ENCODE results near the gene CIAO2A. TPM values are rescaled to one million over a fixed set of nuclear protein-coding genes. Genes with fewer than 3 reads are reported as not detected.
"Not testable (repeated sequence)": the region's sequence is repeated elsewhere in the genome, so short reads cannot be mapped to it uniquely, and the experiment has no call there.

CIAO2A gene
- total RNA-seq, 2 experiments from 2014 or later = 78.1 to 78.8 TPM

- POLR2A ChIA-PET = no interaction called here
Observed at GRCh38 chr15:64117759-64118487, 24.3 kb upstream of the CIAO2A start.

DNA sequence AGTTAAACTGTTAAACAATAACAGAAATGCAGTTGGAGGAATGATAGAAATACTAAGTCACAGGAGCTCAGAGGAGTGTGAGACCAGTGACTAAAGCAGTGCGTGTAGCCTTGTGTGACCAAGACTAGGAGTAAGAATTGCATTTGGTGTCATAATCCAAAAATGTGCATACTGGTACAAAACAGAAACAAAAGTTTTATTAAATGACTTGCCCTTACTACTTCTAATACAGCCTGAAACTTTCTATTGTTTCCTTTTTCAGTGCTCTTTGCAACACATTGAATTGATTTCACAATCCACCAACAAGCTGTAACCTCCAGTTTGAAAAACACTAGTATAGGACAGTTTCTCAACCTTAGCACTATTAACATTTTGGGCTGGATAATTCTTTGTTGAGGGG, 19.3 kb upstream of the CIAO2A start:
- ChIA-PET CTCF (no interaction called here), POLR2A (interaction anchor here (0.5 to 1.4 kb wide), 2 partner anchors 19 to 779 kb away, joined by 3 to 5 read pairs; partner anchors contain the start of gene CIAO2A)

More at GRCh38 chr15:64117759-64118487, 24.3 kb upstream of the CIAO2A start:
- CTCF ChIA-PET = no interaction called here

DNA sequence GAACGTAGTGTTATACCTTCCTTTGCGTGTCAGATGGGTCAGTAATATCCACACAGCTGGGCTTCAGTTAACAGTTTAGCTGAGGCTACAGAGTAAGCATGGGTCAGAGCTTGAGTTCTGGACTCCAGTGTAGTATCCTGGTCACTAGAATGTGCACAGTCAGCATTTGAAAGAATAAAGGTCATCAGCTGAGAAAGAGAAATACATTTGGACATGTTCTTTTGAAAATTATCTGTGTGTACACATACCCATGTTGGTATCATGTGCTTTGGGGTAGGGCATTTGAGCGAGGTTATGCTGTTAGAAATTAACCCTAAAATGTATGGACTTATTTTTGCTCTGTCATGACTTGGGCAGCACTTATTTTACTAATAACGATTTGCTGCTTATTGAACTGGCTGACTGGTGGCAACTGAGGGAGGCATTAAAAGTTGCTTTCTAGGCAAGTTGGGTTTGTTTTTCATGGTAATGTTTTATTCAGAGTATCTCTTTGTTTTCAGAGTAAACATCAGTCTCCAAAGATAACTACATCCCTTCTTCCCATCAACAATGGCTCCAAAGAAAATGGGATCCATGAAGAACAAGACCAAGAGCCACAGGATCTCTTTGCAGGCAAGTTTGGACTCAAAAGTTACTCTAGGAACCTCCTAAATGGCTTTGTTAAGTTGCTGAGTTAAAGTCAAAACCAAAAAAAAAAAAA, 18.6 kb upstream of the CIAO2A start:
- ChIA-PET CTCF (interaction anchor here (0.8 kb wide), 1 partner anchor 50 kb away, joined by 3 read pairs; the partner anchor contains the start of gene PPIB), POLR2A (interaction anchor here (1.4 kb wide), 1 partner anchor 19 kb away, joined by 5 read pairs; the partner anchor contains the start of gene CIAO2A)

- ChIA-PET CTCF (interaction anchor here (0.8 kb wide), 1 partner anchor 51 kb away, joined by 3 read pairs; the partner anchor contains the start of gene PPIB), POLR2A (no interaction called here)
Observed at GRCh38 chr15:64111679-64112050, 18.0 kb upstream of the CIAO2A start.

DNA sequence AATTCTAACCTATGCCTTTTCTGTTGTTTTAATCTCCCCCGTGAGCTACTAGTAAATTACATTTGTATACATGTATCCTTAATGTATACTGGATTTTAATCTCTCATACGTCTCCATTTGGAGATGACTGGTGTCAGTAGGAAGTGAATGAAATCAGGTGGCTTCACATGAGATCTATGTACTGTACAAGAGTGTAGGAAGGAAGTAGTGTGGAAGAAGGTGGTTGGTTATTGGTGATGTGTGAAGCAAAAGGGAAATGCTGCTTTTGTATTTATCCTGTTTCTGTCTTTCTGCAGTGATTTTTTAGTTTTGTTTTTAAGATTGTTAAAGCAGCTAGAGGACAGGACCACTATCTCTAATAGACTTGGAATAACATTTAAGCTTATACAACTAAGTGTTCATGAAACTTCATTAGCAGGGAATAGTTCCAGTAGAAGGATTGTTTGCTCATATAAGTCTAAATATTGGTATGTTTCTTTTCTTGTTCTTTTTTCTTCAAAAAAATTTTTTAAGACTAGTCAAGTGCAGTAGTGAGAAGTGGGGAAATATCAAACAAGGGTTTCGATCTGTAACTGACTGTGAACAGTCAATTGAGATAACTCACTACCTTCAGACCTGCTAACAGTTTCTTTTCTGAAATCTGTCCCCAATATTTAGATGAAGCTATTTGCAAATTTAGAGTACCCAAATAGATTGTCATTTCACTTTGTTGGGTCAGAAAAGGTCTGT, 17.5 kb upstream of the CIAO2A start:
- ChIA-PET CTCF (interaction anchor here (0.6 to 0.8 kb wide), 3 partner anchors 9 to 177 kb away, joined by 3 to 4 read pairs (median 3); partner anchors contain the start of gene PPIB), POLR2A (no interaction called here)

DNA sequence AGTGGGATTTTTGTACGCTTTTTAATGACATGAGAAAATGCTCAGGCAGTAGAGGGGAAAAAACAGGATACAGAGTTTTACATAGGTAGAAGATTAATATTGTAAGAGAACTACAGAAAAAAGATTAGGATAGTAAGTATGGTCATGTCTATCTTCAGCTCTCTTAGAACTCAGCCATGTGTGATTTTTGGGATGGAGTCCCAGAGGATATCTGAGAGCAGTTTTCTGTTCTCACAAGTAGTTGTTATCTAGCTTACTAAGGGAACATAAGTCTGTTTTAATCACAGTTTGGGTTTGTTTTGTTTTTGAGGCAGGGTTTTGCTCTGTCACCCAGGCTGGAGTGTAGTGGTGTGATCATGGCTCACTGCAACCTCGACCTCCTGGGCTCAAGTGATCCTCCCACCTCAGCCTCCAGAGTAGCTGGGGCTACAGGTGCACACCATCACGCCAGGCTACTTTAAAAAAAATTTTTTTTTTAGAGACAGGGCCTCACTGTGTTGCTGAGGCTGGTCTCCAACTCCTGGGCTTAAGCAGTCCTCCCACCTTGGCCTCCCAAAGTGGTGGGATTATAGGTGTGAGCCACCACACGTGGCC, 16.6 kb upstream of the CIAO2A start:
- POLR2A ChIA-PET = not testable (repeated sequence)
- CTCF ChIA-PET = interaction anchor here (0.6 kb wide), 1 partner anchor 176 kb away, joined by 3 read pairs; no protein-coding TSS in a partner anchor

GRCh38 chr15:64107337-64107736, 13.7 kb upstream of the CIAO2A start:
- POLR2A ChIA-PET = no interaction called here
- CTCF ChIA-PET = no interaction called here

DNA sequence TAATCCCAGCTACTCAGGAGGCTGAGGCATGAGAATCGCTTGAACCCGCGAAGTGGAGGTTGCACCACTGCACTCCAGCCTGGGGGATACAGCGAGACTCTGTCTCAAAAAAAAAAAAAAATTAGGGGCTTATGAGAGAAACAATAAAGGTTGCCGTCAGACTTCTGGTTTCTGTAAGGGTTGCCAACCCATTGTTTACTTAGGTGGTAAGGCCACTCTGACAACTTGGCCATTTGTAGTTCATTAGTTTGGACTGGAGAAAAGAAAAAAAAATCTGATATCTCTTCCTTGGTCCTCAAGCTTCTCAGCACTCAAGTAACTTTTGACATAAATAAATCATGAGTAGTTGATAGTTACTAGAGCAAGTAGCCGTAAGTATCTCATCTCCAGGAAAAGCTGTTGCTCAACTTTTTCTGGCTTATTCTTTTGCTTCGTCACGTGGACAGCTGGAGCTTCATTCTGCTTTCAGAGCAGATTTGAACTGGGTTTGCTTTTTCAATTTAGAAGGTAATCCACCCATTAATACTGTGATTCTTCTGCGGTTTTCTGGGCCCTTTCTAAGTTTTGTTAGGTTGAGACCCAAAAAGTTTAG, 11.6 kb upstream of the CIAO2A start:
- CTCF ChIA-PET = interaction anchor here (0.6 to 0.9 kb wide), 2 partner anchors 11 to 344 kb away, joined by 3 read pairs; partner anchors contain the start of gene CIAO2A
- POLR2A ChIA-PET = no interaction called here

DNA sequence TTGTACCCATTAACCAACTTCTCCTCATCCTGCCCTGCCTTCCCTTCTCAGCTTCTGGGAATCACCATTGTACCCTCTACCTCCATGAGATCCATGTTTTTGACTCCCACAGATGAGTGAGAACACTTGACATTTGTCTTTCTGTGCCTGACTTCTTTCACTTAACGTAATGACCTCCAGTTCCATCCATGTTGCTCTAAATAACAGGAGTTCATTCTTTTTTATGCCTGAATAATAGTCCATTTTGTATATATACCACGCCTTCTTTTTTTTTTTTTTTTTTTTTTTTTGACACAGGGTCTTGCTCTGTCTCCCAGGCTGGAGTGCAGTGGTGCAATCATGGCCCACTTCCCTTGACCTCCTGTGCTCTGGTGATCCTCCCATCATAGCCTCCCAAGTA, 8.9 kb upstream of the CIAO2A start:
- POLR2A ChIA-PET = no interaction called here
- CTCF ChIA-PET = interaction anchor here (0.7 kb wide), 1 partner anchor 8 kb away, joined by 4 read pairs; no protein-coding TSS in a partner anchor

DNA sequence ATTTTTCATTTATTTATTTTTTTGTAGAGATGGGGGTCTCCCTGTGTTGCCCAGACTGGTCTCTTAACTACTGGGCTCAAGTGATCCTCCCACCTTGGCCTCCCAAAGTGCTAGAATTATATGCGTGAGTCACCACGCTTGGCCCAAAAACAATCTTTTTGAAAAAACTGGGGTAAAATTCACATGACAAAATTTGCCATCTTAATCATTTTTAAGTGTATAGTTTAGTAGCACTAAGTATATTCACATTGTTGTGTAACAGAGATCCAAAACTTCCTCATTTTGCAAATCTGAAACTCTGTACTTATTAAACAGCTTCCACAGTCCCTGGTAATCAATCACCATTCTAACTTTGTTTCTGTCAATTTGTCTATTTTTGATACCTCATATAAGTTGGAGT, 7.3 kb upstream of the CIAO2A start:
- CTCF ChIA-PET = no interaction called here

GRCh38 chr15:64099379-64099778, 5.7 kb upstream of the CIAO2A start:
- POLR2A ChIA-PET = no interaction called here

More for the DNA sequence above, 7.3 kb upstream of the CIAO2A start:
- POLR2A ChIA-PET = no interaction called here

DNA sequence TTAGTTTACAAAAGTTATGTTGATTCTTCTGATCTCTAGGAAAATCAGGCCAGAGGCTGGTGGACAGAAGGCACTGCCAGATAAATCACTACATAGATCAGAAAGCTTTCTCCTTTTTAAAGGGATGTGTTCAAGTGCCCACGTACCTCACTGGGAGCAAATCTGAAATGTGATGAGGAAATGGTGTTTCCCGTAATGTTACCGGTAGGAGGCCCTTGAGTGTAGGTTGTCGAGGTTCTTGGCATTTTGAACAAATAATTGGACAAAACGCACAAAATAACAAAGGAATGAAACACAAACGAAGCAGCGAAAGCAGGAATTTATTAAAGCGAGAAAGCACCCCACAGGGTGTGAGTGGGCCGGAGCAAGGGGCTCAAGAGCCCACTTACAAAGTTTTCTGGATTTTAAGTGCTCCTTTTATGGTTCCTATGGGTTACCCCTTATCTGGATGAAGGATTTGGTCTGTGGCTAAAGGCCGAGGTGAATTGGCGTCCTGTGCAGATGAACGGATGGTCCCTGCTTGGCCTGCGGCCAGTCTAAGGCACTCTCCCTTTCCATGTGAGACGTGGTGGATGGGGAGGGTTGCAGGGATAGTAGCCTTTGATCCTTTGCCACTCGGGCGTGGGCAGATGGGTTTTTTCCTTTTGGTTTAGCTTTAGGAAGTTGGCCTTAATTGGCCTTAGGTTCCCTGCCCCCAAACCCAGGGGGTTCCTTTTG, 3.2 kb upstream of the CIAO2A start:
- ChIA-PET CTCF (no interaction called here), POLR2A (interaction anchor here (0.5 to 0.7 kb wide), 2 partner anchors 11 to 53 kb away, joined by 4 read pairs; no protein-coding TSS in a partner anchor)

More at GRCh38 chr15:64099379-64099778, 5.7 kb upstream of the CIAO2A start:
- CTCF ChIA-PET = interaction anchor here (0.6 to 1.1 kb wide), 2 partner anchors 54 to 151 kb away, joined by 3 read pairs; no protein-coding TSS in a partner anchor

DNA sequence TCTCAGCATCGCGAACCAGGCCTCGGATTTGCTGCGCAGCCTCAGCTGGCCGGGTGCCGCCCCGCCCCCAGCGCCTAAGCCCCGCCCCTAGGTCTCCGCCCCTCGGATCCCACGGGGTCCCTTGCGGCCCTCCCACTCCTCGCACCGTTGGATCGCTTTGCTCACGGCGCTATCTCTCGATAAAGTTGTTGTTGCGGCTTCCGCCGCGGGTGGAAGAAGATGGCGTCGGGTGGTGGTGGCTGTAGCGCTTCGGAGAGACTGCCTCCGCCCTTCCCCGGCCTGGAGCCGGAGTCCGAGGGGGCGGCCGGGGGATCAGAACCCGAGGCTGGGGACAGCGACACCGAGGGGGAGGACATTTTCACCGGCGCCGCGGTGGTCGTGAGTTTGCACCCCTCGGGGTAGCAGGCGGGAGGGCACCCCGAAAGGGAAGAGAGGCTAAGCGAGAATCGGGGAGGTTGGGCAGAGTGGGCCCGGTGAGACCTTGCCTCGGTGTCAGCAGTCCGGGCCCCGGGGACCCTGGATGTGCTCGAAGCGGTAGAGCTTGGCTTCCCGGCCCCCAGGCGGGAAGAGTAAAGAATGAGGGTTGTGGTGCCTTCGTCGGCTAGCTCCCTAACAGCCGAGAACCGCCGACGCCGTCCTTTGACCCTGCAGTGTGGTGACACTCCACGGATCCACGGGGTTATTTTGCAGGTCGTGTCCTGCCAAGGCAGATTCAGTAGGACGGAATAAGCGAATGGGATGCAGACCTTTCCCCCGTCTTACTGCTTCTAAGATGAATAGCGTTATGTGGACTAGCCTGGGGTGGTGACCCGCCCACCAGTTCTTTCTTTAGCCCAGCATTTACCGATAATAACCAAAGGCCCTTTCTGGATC, 2.4 kb upstream of the CIAO2A start, which contains the start of gene SNX1:
SNX1 (plus strand) TSS at position 188 of the 873 bp plus-strand sequence; CDS start at position 220, 32 bp downstream.
- CTCF ChIA-PET = interaction anchor here (1.3 kb wide), 1 partner anchor 57 kb away, joined by 3 read pairs; no protein-coding TSS in a partner anchor
- POLR2A ChIA-PET = interaction anchor here (0.5 to 0.7 kb wide), 2 partner anchors 10 to 54 kb away, joined by 4 read pairs; no protein-coding TSS in a partner anchor

DNA sequence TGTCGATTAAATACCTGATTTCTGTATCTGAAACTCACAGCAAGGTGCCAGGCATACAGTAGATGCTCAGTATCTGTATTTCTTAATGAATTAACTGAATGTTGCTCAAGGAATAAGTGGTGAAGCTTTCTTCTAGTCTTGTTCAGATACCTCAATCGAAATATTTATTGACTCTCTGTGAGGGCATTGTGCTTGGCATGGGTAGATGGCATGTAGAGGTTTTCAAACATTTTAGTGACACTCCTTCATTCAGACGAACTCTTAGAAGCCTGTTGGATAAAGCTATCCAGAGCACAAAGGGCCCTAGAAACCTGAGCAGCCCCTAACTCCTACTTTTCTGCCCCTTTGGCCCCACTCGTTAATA, 1.8 kb upstream of the CIAO2A start:
- POLR2A ChIA-PET = interaction anchor here (0.7 kb wide), 1 partner anchor 797 kb away, joined by 6 read pairs; no protein-coding TSS in a partner anchor
- CTCF ChIA-PET = interaction anchor here (1.3 kb wide), 1 partner anchor 58 kb away, joined by 3 read pairs; no protein-coding TSS in a partner anchor

DNA sequence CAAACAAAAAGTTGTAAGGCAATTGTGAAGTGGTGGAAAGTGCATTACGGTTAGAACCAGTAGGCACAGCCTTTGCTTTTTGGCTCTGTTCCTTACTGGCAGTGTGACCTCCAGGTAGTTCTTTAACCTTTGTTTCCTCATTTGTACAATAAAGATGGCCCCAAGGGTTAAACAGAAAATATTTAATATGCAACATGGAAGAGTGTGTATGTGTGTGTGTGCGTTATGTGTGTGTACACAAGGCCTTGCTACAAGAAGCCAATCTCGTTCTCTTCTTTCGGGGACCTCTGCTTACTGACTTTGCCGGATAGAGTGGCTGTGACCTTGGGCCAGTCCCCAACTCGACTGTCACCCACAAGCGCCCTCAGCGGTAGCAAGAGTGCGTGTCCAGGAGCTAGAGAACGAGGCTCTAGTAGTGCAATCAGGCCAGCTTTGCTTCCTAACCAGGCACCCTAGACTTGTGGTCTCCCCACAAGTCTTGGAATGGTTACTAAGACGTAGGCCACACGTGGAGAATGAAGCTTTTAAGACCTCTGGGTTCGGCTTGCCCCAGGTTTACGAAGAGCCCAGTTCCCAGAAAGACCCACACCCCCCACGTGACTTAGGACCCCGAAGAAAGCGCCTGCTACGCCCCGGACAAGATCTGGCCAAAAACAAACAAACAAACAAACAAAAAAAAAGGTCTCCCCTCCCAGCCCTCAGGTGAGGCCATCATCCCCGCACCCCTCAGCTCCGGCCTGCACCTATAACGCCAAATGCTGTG, 593 bp downstream of the CIAO2A start:
- CTCF ChIA-PET = interaction anchor here (0.9 to 2.3 kb wide), 5 partner anchors 12 to 483 kb away, joined by 3 to 8 read pairs (median 4); no protein-coding TSS in a partner anchor
- POLR2A ChIA-PET = interaction anchor here (0.6 to 1.5 kb wide), 6 partner anchors 20 to 1427 kb away, joined by 3 to 6 read pairs (median 4); no protein-coding TSS in a partner anchor

Data from activated CD8-positive, alpha-beta memory T cell treated with anti-CD3 and anti-CD28 coated beads for 36 hours (primary cell).